NCI-H2196 (cell line): ENCODE results near the gene GALNT10.
"Not testable (repeated sequence)": the region's sequence is repeated elsewhere in the genome, so short reads cannot be mapped to it uniquely, and the experiment has no call there.

Source experiments
- DNase-seq: peaks from one replicate; lab custom pipeline; 2025; ENCODE audit not compliant: unreplicated experiment; lab: John Stamatoyannopoulos, UW

GALNT10 gene, protein sequence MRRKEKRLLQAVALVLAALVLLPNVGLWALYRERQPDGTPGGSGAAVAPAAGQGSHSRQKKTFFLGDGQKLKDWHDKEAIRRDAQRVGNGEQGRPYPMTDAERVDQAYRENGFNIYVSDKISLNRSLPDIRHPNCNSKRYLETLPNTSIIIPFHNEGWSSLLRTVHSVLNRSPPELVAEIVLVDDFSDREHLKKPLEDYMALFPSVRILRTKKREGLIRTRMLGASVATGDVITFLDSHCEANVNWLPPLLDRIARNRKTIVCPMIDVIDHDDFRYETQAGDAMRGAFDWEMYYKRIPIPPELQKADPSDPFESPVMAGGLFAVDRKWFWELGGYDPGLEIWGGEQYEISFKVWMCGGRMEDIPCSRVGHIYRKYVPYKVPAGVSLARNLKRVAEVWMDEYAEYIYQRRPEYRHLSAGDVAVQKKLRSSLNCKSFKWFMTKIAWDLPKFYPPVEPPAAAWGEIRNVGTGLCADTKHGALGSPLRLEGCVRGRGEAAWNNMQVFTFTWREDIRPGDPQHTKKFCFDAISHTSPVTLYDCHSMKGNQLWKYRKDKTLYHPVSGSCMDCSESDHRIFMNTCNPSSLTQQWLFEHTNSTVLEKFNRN

GRCh38 chr5:154190595-154191304 is at the start of gene GALNT10:
Gene GALNT10 (plus strand): TSS chr5:154190733. CDS start chr5:154190867, 134 bp downstream.
- peak; percentile 74 for DNase-seq

DNA sequence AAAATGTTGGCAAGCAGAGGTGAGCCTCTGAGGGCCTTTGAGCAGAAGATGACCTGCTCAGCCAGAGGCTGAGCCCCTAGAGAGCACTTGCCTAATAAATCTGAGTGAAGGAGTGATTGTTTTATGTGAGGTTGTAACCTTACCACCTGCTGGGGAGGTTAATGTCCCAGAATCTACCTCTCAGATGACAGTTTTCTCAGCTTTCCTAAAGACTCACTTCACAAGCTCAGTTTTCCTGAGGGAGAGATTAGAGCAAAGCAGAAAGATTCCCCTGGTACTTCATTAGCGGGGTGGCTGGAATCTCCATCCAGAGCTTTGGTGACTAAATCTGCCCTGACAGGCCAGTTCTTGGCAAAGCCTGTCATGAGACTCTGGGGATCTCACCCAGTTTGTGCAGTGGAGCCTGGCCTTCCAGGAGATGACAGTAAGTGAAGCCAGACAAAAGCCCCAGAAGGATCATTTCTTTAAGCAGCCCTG is 48.8 kb upstream of the GALNT10 start:
- peak; percentile 42 for DNase-seq

DNA sequence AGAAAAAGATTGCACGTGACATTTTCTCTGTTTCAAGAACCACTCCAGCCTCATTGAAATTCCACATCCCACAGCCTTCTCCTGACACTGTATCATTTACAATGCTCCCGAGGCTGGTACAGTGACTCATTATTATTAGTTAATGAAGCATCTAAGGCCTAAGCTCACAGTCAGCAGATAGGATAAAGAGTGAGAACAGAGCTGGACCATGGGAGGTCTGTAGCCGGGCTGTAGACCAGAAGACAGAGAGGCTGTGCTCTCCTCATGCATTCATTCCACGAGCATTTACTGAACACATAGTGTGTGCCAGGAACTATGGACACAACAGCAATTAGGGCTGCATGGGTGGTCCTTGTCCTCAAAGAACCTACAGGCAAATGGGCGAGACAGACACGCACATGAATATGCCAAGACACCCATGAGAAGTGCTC is 47.3 kb upstream of the GALNT10 start:
- DNase-seq = no peak

DNA sequence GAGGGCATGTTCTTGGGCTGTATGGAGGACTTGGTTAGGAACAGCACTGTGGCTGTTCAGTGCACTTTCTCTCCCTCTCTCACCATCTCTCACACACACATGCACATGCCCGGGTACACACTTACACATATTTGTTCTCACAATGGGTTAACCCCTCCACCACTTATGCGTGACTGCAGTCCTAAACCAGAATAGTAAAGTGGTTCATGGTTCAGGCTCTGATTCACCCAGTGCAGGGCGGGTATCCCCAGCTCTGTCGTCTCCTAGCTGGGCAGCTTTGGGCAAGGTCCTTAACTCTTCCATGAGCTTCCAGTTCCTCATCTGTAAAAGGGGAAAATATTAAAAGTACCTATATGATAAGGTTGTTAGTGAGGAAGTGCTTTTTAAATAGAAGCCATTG is 45.3 kb upstream of the GALNT10 start:
- DNase-seq = no peak

DNA sequence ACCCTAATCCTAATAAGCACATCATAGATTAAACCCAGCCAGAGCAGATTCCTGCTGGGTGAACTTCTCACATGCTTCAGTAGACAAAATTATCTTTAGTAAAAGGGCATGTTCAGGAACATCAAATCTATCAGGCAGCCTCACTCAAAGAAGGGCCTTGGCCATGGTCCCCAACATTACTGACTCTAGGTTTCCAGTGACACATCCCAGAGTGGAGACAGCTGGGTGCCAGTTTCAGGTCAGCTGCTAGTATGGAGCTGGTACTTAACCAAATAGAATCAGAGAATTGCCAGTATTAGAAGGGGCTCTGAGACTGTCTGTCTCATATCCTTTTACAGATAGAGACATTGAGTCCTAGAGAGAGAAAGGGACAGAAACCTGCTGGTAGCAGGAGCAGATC is 44.1 kb upstream of the GALNT10 start:
- no peak for DNase-seq

DNA sequence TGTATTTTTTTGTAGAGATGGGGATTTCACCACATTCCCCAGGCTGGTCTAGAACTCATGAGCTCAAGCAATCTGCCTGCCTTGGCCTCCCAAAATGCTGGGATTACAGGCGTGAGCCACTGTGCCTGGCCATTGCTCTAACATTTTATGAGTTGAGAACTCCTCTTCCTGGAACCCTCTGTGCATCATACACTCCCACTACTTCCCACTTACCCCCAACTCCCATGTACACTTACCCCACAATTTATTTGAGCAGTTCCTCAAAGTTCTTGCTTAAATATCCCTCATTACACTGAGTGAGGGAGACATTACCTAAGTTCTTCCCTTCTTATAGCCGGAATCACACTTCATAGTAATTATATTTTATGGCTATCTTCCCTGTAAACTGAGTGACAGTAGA is 42.9 kb upstream of the GALNT10 start:
- DNase-seq = no peak

DNA sequence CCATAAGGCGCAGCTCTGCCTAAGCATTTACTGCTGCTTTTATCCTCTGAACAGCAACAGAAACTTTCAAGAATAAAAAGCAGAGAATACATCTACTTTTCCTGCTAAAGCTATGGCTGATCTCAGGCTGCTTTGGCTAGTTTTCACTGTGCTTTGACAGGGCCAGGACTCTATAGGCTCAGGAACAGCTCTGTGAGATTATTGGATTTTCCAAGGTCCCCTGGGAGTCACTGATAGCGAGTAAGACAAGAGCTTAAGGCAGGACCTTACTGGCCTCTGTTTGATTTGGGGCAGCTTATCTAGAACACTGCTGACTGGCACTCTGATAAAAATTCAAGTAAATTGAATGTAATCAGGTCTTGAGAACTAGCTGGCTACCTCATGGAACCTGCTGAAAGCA is 40.1 kb upstream of the GALNT10 start:
- not testable (repeated sequence) for DNase-seq

DNA sequence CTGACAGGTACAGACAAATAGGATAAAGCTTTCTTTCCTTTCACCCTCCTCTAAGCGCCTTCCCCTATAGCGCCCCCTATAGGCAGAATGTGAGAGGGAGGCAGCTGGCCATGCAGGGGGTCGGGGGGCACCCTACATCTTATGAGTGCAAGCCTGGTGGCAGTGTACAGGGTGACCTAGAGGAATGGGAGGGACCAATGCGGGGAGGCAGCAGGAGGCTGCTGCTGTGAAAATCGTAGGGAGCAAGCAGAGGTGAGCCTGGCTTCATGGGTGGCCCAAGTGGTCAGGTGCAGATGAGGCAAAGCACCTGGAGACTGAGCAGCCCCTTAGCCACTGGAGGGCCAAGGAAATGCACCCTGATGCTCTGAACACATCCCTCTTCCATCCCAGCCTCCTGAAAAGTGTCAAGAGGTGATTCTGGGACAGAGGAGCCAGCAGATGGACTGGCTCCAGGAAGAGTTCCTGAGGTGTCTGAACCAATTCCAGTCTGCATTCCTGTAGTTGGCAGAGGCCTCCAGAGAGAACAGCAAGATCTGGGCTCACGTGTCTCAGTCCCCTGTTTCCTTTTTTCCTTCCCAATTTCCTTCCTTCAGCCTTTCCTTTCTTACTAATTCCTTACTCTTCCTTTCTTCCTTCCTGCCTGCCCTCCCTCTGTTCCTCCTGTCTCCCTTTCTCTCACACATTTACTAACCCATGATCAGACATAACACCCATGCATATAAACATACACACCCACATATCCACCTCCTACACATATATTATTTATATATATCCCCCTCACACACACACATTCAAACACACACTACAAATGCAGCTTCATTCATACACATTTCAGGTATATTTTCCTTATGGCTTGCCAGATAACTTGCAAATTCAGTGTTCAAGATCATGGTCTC is 32.8 kb upstream of the GALNT10 start:
- DNase-seq = no peak

DNA sequence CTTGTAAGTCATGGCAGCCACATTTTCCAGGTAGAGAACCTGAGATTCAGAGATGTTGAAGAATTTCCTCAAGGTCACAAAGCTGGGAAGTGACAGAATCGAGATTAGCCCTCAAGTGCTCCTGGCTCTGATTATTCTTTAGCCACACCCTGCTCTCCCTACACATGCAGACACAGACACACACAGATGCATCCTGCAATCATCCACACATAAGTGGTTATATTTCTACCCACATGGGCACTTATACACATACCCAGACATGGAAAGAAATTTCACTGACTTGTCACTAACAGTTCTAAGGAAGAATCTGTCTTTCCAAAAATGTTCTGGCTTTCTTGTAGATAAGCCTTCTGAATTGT is 32.2 kb upstream of the GALNT10 start:
- no peak for DNase-seq

GRCh38 chr5:154159343-154159742 is 31.2 kb upstream of the GALNT10 start:
- no peak for DNase-seq

DNA sequence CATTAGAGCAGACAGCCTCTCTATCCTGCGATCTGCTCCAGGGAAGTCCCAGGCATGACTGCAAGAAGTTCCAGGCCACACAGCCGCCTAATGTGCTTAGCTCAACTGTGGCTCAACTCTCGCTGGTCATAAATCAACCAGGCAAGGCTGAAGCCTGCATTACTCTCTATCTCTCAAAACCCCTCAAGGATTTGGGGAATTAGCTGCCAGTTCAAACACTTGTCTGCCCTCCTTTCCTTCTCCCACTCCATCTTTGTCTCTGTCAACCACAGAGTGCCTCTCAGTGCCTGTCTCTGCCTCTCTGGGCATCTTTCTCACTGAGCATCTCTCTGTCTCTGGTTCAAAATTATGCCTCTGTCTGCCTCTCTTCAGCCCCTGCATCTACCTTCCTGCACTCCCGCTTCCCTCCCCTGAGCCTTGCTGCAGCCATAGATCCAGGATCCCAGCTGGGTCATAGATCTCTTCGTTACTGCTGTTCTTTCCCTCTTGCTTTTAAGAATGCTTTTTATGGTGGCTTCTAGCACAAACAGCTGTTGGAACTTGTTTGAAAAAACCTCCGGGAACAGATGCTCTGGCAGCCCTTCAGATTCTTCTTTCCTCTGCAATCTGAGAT is 27.9 kb upstream of the GALNT10 start:
- DNase-seq = no peak

GRCh38 chr5:154163327-154164248 is 26.9 kb upstream of the GALNT10 start:
- DNase-seq = no peak

DNA sequence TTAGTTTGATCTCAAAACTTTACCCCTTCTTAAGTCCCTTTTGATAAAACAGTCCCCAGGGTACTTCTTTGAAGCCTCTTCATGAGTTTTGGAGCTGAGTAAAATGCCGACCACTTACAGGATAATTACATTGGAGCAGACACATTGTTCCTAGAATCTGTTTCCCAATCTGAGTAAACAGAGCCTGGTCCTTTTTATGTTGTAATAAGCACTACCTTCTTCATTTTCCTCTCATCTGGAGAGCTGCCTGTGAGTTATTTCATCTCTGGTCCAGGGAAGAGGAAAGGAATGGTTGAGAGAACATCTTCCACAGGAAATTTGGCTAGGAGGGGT is 26.3 kb upstream of the GALNT10 start:
- no peak for DNase-seq

GRCh38 chr5:154165886-154166285 is 24.6 kb upstream of the GALNT10 start:
- DNase-seq = no peak

- DNase-seq = peak; percentile 54
These were observed 23.4 kb upstream of the GALNT10 start for GRCh38 chr5:154166901-154167791.

DNA sequence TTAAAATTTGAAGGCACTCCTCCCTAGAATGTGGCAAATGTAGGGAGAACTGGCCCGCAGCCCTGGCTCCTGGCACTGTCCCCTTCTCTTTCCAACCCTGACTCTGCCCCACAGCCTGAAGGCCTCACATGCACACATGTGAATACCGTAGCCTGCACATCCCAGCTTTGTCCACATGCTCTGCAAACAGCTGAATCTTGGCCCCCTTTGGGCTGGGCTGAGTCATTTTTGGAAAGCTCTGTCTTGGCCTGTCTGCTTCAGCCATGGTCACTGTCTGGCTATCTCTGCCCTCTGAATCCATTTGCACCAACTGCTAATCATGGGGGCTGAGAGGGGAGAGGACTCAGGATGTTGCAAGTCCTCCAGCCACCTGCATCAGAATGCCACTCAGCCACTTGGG is 22.1 kb upstream of the GALNT10 start:
- peak; percentile 48 for DNase-seq

GRCh38 chr5:154172785-154173184 is 17.7 kb upstream of the GALNT10 start:
- no peak for DNase-seq

- DNase-seq = no peak
These were observed 16.4 kb upstream of the GALNT10 start for GRCh38 chr5:154174091-154174490.

DNA sequence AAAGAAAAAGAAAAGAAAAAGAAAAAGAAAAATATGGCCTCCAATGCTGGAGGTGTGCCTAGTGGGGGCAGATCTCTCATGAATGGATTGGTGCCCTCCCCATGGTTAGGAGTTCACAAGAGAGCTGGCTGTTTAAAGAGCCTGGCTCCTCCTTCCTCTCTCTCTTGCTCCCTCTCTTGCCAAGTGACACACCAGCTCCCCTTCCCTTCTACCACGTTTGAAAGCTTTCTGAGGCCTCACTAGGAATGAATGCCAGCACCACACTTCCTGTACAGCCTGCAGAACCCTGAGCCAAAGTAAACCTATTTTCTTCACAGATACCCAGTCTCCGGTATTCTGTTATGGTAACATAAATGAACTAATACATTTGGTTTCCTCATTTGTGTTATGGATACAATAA is 14.4 kb upstream of the GALNT10 start:
- DNase-seq = peak; percentile 47
